Adrenal gland (tissue), 12 donors: ENCODE measurements around the gene BCAS3. TPM values are rescaled to one million over a fixed set of nuclear protein-coding genes. Genes with fewer than 3 reads are reported as not detected.

ENCODE experiments used
- DNase-seq, 7 donors: peaks; one replicate each; pipeline ENCODE4 v3.0.0-alpha.2; 2019 to 2020
- H3K27ac ChIP-seq, 5 donors: fragments of 200-600 bp; sonication (generic) in 4 of 5; 1 replicate in 3 of 5; 2 replicates in 2 of 5; pipeline versions ENCODE4 v1.5.1 to v1.8.0; 2016 to 2020; ENCODE audit warnings: mild to moderate bottlenecking in 1 of 5
- H3K27me3 ChIP-seq: fragments of 200-600 bp; 2 replicates; pipeline ENCODE4 v1.8.0; 2021
- H3K36me3 ChIP-seq, 2 donors: fragments of 200-600 bp; replicated peaks in 1 of 2; 1 replicate in 1 of 2; 2 replicates in 1 of 2; pipeline versions ENCODE4 v1.5.1 to v1.8.0; 2018 to 2022
- H3K4me1 ChIP-seq, 2 donors: fragments of 200-600 bp; replicated peaks in 1 of 2; 1 replicate in 1 of 2; 2 replicates in 1 of 2; pipeline versions ENCODE4 v1.5.1 to v1.8.0; 2018 to 2021
- H3K4me3 ChIP-seq, 4 donors: fragments of 200-600 bp; sonication (generic) in 3 of 4; one replicate each; pipeline ENCODE4 v1.5.1; 2016 to 2018
- H3K9me3 ChIP-seq, 3 donors: fragments of 200-600 bp; sonication (generic) in 1 of 3; replicated peaks in 1 of 3; 1 replicate in 2 of 3; 2 replicates in 1 of 3; pipeline versions ENCODE4 v1.5.1 to v1.8.0; 2016 to 2021
- CTCF ChIP-seq, 6 experiments: fragments of 450-650 bp in 4 of 6; fragments of 200-600 bp in 2 of 6; sonication (generic) in 1 of 6; IDR thresholded peaks; 1 replicate in 5 of 6; 2 replicates in 1 of 6; pipeline versions ENCODE4 v1.5.1 to v1.8.0; 2016 to 2021; ENCODE audit warnings: antibody characterized with exemption in 6 of 6, mild to moderate bottlenecking in 2 of 6, moderate library complexity in 1 of 6
- POLR2A ChIP-seq, 2 donors: fragments of 450-650 bp; IDR thresholded peaks; one replicate each; pipeline ENCODE4 v1.6.1; 2017; ENCODE audit warnings: antibody characterized with exemption in 2 of 2, mild to moderate bottlenecking in 2 of 2, moderate library complexity in 1 of 2
- WGBS, 4 donors: extraction: QIAGEN DNeasy Blood & Tissue Kit in 2 of 4; methylation state at CpG; one replicate each; pipeline versions ENCODE4 v1.1.5 to v1.1.7; 2013 to 2017; 5-methylcytosine and 5-hydroxymethylcytosine counted together
- intact Hi-C, 2 donors: fragments of 100-400 bp; cut with DNase I; formaldehyde crosslinking; loops; one replicate each; pipeline versions ENCODE4 v1.14.1 to v1.15.0; 2022 to 2023
- polyA plus RNA-seq, 3 donors: library from polyadenylated mRNA; stranded (reverse); fragments of 200-250 nt in 2 of 3; fragments of 350-450 nt in 1 of 3; fragmentation: Illumina TruSeq in 1 of 3; extraction: RNeasy Lipid Tissue Mini Kit (QIAGEN cat#74804) in 1 of 3; gene quantifications; one replicate each; pipeline ENCODE4 v1.2.3, GENCODE V29; 2013 to 2014
- total RNA-seq, 9 donors: library from RNA; depleted of rRNA in 4 of 9; stranded (reverse); fragments of >200 nt in 4 of 9; fragments of 120-200 nt in 1 of 9; fragmentation: NEBNext Ultra II Directional in 1 of 9; extraction: Animal tissue kit (Norgen Biotek cat#: 25700) in 1 of 9; gene quantifications; one replicate each; pipeline versions ENCODE4 v1.1.0 to v1.2.4, GENCODE V29; 2013 to 2023
- donor health status: healthy with polysubstance abuse.
- donor health status: Bipolar disorder and iron deficiency.
- donor health status: DM: yes; HTN: yes; CAD: no.
- donor health status: DM: no; HTN: no; CAD: no.
- donor health status: DM: no; HTN: no; CAD: no.
- donor health status: DM: yes; HTN: yes; CAD: no.

Gene BCAS3
- total and polyA plus RNA-seq, 12 donors: 9.4 to 105 (median 29.0) TPM

- Histone ChIP-seq H3K4me1 (peaks cover 0 to 5% of the 10 kb centered on the region in 2 donors), H3K36me3 (no peaks in the 10 kb centered on the region), H3K27ac (no peak overlapping the region), H3K4me3 (no peak overlapping the region), H3K27me3 (no peaks in the 10 kb centered on the region), H3K9me3 (no peaks in the 10 kb centered on the region)
- intact Hi-C loops: no loop called here
- TF ChIP-seq POLR2A (IDR thresholded peaks at IDR 0.05): no peak
- TF ChIP-seq CTCF (IDR thresholded peaks at IDR 0.05): no peak
- no peak for DNase-seq
- WGBS, 4 donors: 88 to 97% (median 93%) methylated on average over 6 of the region's 6 CpGs
Observed at GRCh38 chr17:61316633-61317032, 639.0 kb downstream of the BCAS3 start.

- Histone ChIP-seq H3K27ac (no peak overlapping the region), H3K36me3 (no peaks in the 10 kb centered on the region)
- 92 to 100% (median 96%) methylated on average over 11 of the region's 11 CpGs for WGBS, 4 donors
Observed at GRCh38 chr17:61317779-61318178, 640.1 kb downstream of the BCAS3 start.

GRCh38 chr17:61318684-61319098 is 641.0 kb downstream of the BCAS3 start:
- Histone ChIP-seq H3K4me3 (no peak overlapping the region), H3K9me3 (no peaks in the 10 kb centered on the region), H3K36me3 (no peaks in the 10 kb centered on the region), H3K27ac (no peak overlapping the region), H3K27me3 (no peaks in the 10 kb centered on the region), H3K4me1 (peaks cover 0 to 6% of the 10 kb centered on the region in 2 donors)
- WGBS, 4 donors: 75 to 90% (median 84%) methylated on average over 5 of the region's 5 CpGs
- intact Hi-C loops: no loop called here
- DNase-seq: no peak
- no peak for TF ChIP-seq POLR2A (IDR thresholded peaks at IDR 0.05)
- no peak for TF ChIP-seq CTCF (IDR thresholded peaks at IDR 0.05)

More at GRCh38 chr17:61317779-61318178, 640.1 kb downstream of the BCAS3 start:
- no peak for DNase-seq
- Histone ChIP-seq H3K4me3 (no peak overlapping the region), H3K27me3 (no peaks in the 10 kb centered on the region), H3K9me3 (no peaks in the 10 kb centered on the region), H3K4me1 (peaks cover 0 to 5% of the 10 kb centered on the region in 2 donors)
- intact Hi-C loops: no loop called here
- TF ChIP-seq CTCF (IDR thresholded peaks at IDR 0.05): no peak

GRCh38 chr17:61321344-61321743 is 643.7 kb downstream of the BCAS3 start:
- no peaks in the 10 kb centered on the region for H3K9me3 ChIP-seq
- peaks cover 0 to 17% of the 10 kb centered on the region in 2 donors for H3K4me1 ChIP-seq
- 90 to 97% (median 95%) methylated on average over 6 of the region's 6 CpGs for WGBS, 4 donors
- H3K27me3 ChIP-seq: no peaks in the 10 kb centered on the region
- H3K36me3 ChIP-seq: no peaks in the 10 kb centered on the region
- intact Hi-C loops: no loop called here
- H3K4me3 ChIP-seq: no peak overlapping the region
- no peak overlapping the region for H3K27ac ChIP-seq
- DNase-seq: no peak
- TF ChIP-seq POLR2A (IDR thresholded peaks at IDR 0.05) (no peak), CTCF (IDR thresholded peaks at IDR 0.05) (no peak)
